ENCODE measurements around the gene NPAS2. TPM values are rescaled to one million over a fixed set of nuclear protein-coding genes. Genes with fewer than 3 reads are reported as not detected.

NPAS2 gene
- total RNA-seq, 1 experiment from 2014 or later = 3.7 TPM

- DNase-seq (ENCODE audit: low spot score) = no peak
Measured at GRCh38 chr2:100965596-100965995, 145.7 kb downstream of the NPAS2 start.

DNA sequence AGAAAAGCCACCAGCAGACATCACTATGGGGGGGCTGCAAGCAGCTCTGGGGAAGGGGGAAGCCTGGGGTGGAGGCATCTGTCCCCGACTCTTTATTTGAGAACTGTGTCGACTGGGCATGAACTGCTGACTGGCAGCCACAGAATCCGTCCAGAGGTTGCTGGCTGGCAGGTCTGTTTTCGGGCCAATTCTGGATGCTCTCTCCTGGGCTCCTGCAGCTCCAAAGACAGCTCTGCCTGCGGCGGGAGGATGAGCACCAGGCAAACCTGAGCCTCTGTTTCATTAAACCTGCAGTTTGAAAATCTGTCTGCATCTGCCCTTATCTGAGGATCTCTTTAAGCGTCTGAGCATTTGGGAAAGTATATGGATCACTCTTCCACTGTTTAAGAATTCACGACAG lies 147.8 kb downstream of the NPAS2 start:
- no peak for DNase-seq (ENCODE audit: low spot score)

GRCh38 chr2:100968146-100969145 lies 148.5 kb downstream of the NPAS2 start:
- no peak for DNase-seq (ENCODE audit: low spot score)

DNA sequence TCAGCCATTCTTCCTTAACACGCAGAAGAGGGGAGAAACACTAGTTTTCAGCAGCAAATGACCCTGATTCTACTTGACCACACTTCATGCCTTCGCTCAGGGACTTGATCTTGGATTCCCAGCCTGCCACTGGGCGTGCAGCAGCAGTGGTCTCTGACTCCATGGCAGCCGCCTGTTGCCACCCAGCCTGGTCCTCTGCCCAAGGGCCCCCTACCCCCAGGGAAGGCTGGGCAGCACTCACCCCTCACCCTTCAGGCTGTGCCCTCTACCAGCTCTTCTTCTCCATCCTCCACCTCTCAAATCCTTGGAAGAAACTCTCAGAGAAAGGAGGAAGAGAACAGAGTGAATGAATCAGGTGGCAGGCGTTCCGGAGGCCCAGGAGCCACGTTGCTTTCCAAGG lies 150.1 kb downstream of the NPAS2 start:
- no peak for DNase-seq (ENCODE audit: low spot score)

- no peak for DNase-seq (ENCODE audit: low spot score)
Measured at GRCh38 chr2:100971221-100971620, 151.3 kb downstream of the NPAS2 start.

- no peak for DNase-seq (ENCODE audit: low spot score)
Measured at GRCh38 chr2:100972452-100972851, 152.5 kb downstream of the NPAS2 start.

DNA sequence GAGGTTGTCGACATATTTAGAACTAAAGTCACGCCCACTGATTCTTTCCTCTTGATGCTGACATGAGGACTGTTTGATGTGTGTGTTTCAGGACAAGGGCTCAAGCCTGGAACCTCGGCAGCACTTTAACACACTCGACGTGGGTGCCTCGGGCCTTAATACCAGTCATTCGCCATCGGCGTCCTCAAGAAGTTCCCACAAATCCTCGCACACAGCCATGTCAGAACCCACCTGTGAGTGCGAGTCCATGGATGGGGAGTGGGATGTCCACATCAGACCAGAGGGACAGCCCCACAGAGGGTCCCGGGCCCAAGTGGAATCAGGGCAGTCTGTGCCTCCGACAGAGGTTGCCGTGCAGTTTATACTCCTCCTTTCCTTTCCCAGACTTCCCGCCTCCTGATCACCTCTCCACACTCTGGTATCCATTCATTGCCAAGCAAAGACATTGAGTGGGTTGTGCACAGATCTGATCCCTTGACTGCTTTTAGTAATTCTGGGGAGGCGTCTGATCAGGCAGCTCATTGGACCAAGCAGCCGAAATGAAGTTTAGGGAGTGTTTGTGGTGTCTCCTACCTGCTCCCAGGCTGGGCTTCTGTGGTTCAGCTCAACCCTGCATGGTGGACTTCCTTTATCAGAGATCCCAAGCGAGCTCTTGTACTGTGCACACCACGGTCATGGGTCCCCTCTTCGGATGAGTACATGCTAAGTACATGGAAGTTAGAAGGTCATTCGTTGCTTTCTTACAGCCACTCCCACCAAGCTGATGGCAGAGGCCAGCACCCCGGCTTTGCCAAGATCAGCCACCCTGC lies 155.0 kb downstream of the NPAS2 start:
- no peak for DNase-seq (ENCODE audit: low spot score)

DNA sequence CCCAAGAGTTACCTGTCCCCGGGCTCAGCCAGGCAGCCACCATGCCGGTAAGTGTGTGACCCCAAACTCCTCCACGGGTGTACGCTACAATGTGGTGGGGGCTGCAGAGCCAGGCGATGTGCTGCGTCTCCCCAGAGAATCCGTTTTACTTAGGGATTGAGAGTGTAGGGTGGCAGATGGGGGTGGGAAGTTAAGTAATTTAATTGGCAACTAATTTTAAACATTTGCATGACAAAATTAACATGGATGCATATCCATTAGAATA lies 155.5 kb downstream of the NPAS2 start:
- no peak for DNase-seq (ENCODE audit: low spot score)

DNA sequence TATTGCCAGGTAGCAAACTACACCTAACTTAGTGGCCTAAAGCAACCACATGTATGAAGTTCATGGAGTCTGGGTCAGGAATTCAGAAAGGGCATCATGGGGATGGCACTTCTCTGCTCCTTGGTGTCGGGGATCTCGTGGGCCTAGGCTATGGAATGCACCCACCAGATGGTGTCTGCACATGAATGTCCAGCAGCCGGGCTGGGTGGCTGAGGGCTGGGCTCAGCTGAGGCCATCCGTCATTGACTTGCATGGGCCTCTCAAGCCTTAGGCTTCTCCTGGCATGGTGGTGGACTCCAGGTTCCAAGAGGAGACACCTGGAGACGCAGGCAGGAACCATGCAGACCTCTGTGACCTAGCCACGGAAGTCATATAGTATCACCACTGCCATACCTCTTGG lies 156.1 kb downstream of the NPAS2 start:
- DNase-seq (ENCODE audit: low spot score) = no peak

- peak; percentile 71 for DNase-seq (ENCODE audit: low spot score)
Measured at GRCh38 chr2:100976645-100977391, 156.9 kb downstream of the NPAS2 start.

GRCh38 chr2:100977511-100977910 lies 157.6 kb downstream of the NPAS2 start:
- no peak for DNase-seq (ENCODE audit: low spot score)

DNA sequence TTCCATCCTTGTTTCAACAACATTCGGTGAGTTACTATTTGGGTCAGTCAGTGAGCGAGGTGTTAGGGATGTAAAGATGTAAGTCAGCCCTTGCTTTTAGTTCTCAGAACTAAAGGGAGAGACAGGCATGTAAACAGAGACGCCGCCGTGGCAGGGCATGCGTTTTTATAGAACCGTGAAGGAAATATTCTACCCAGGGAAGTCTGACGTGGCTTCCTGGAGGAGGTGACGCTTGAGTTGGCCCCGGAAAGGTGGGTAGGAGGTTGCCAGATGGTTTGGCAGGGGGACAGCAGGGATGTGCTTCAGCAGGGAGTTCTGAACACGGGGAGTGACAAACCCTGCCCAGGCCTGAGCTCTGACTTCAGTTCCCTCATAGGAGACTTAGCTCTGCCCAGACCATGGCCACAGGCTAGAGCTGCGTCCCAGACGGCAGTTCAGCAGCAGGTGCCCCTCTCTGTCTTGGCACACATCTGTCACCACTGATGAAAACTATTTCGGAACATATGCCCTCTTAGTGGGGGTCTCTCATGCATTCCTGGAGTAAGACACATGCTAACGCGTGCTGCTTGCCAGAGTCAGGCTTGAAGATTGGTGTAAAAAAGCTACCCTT lies 158.7 kb downstream of the NPAS2 start:
- no peak for DNase-seq (ENCODE audit: low spot score)

DNA sequence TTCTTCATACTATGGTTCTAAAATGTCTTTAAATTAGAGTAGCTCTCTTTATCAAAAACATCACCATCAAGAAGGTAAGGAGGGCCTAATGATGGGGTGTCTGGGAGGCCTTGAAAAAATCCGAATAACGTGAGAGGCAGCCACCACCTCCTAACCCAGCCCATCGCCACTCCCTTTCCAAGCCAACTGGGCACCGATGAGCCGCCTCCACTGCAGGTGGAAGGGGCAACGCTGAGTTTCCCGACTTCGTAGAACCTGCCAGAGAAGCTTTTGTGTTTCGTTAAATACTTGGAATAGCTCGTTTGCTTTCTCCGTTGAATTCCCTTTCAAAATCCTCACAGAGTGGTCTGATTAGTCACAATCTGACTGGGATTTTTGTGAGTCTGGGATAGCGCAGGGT lies 160.1 kb downstream of the NPAS2 start:
- no peak for DNase-seq (ENCODE audit: low spot score)

DNA sequence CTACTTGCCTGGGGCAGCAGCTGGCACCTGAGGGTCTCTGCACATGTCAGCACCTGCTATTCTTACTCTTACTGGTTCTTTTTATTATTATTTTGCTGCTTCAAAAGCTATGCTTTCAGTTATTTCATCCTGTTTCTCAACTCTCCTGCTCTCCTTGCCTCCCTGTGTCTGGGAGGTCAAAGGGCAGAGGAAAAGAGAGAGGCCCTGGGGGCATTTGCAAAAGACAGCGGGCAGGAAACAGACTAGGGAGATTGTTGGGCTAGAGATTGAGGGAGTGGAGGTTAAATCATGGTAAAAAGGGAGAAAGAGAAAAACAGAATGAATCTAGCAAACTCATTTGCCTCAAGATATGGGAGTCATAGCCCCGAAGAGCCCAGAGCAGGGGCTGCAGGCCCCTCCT lies 161.1 kb downstream of the NPAS2 start:
- no peak for DNase-seq (ENCODE audit: low spot score)

DNA sequence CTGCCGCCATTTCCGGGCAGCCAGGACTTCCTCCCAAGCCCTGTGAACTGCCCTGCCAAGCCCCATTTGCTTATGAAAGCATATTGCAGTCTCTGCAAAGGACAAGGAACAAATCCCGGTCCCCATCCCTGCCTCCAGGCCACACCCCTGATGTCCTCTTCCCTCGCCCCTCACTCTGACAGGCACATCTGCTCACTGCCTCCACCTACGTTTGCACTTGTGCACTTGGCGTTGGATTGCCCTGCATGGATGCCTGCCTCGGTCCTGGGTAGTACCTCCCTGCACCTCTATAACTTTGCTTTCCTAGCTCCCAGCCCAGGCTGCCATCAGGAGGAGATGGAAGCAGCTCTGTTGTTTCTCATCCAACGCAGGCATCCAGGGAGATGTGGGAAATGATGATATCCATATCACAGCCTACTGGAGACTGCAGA lies 162.5 kb downstream of the NPAS2 start:
- DNase-seq (ENCODE audit: low spot score) = no peak

DNA sequence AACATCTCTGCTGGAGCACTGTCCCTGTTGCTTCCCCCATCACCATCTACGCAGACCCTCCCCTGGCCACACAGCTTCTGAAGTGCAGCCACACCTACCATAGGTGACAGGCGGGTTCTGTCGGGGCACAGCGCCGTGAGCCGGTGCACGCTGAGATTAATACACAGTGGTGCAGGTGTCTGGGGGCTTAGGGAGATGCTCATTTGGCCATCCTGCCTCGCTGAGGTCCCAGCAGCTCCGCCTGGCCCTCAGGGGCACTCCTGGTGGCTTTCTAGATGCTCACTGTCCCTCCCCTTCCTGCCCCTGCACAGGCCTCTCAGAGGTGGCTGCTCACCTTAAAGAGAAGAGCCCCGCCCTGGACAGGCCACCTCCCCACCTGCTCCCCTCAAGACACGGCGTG lies 163.3 kb downstream of the NPAS2 start:
- no peak for DNase-seq (ENCODE audit: low spot score)

GRCh38 chr2:100983684-100984310 lies 163.9 kb downstream of the NPAS2 start:
- DNase-seq (ENCODE audit: low spot score) = no peak

DNA sequence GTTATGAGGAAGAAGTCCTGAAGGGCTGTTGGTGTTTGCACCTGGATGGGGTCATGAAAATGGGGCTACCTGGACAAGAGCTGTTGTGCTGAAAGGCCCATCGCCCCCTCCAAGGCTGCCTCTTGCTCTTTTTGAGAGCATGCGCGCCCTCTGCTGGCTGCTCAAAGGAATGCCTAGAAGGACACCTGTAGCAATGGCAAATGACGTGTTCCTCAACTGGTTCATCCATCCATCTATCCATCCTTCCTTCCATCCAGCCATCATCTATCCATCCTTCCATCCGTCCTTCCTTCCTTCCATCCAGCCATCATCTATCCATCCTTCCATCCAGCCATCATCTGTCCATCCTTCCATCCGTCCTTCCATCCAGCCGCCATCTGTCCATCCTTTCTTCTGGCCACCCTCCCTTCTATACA lies 165.0 kb downstream of the NPAS2 start:
- DNase-seq (ENCODE audit: low spot score) = peak; percentile 66

DNA sequence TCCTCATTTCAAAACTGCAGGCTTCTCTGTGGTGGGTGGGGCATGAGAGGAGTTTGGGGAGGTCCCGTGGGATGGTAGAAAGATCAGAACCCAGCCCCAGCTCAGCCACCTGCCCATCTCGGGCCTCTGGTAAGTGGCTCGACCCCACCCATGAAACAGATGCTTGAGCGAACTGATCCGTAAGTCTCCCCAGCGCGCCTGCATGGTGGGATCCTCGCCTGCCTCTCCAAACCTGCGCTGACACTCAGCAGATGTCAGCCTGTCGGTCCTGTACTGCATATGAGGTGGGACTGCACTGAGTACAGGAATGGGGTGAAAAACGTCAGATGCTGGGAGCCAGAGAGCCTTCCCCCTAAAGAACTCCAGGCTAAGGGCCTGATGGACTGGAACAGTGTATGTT lies 166.2 kb downstream of the NPAS2 start:
- no peak for DNase-seq (ENCODE audit: low spot score)

- no peak for DNase-seq (ENCODE audit: low spot score)
Measured at GRCh38 chr2:100987536-100987935, 167.6 kb downstream of the NPAS2 start.

DNA sequence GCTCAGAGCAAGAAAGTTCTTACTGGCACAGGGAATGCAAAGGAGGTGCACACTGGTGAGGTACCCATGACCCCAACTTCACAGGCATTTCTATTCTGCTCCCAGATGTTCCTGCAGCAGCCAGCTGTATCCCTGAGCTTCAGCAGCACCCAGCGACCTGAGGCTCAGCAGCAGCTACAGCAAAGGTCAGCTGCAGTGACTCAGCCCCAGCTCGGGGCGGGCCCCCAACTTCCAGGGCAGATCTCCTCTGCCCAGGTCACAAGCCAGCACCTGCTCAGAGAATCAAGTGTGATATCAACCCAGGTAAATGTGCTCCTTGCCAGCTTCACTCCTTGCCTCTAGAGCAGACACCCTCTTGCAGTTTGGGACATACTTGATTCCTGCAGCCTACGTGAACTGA lies 168.0 kb downstream of the NPAS2 start:
- no peak for DNase-seq (ENCODE audit: low spot score)

All from A172 (cell line).